SJCRH30 (cell line): ENCODE results near the gene PLA2G4A. TPM values are rescaled to one million over a fixed set of nuclear protein-coding genes. Genes with fewer than 3 reads are reported as not detected.

Source experiments
- DNase-seq, 2 experiments: peaks; one replicate each; pipeline ENCODE4 v3.0.0-alpha.2; 2015 to 2020
- H3K27ac ChIP-seq: fragments of 250-450 bp; sonication (Bioruptor Pico); 2 replicates; pipeline ENCODE4 v1.5.1; 2020; ENCODE audit warnings: mild to moderate bottlenecking, moderate library complexity
- H3K27me3 ChIP-seq: fragments of 250-450 bp; sonication (Bioruptor Pico); 2 replicates; pipeline ENCODE4 v1.5.1; 2020; ENCODE audit warnings: mild to moderate bottlenecking, moderate library complexity
- H3K36me3 ChIP-seq: fragments of 250-450 bp; sonication (Bioruptor Pico); 2 replicates; pipeline ENCODE4 v1.5.1; 2020; ENCODE audit warnings: mild to moderate bottlenecking, moderate library complexity
- H3K4me1 ChIP-seq: fragments of 250-450 bp; sonication (Bioruptor Pico); 2 replicates; pipeline ENCODE4 v1.5.1; 2020; ENCODE audit warnings: mild to moderate bottlenecking, moderate library complexity
- H3K4me3 ChIP-seq: fragments of 250-450 bp; sonication (Bioruptor Pico); 2 replicates; pipeline ENCODE4 v1.5.1; 2020; ENCODE audit warnings: mild to moderate bottlenecking, moderate library complexity
- H3K9me3 ChIP-seq: fragments of 250-450 bp; sonication (Bioruptor Pico); replicated peaks from 2 replicates; pipeline ENCODE4 v1.5.1; 2020; ENCODE audit warnings: mild to moderate bottlenecking, moderate library complexity
- total RNA-seq: library from RNA; depleted of rRNA; stranded (reverse); fragments of >200 nt; shearing (Covaris generic); gene quantifications from 2 replicates; pipeline ENCODE4 v1.2.3, GENCODE V29; 2014

Gene PLA2G4A
- total RNA-seq, 1 experiment from 2014 or later = not detected

DNA sequence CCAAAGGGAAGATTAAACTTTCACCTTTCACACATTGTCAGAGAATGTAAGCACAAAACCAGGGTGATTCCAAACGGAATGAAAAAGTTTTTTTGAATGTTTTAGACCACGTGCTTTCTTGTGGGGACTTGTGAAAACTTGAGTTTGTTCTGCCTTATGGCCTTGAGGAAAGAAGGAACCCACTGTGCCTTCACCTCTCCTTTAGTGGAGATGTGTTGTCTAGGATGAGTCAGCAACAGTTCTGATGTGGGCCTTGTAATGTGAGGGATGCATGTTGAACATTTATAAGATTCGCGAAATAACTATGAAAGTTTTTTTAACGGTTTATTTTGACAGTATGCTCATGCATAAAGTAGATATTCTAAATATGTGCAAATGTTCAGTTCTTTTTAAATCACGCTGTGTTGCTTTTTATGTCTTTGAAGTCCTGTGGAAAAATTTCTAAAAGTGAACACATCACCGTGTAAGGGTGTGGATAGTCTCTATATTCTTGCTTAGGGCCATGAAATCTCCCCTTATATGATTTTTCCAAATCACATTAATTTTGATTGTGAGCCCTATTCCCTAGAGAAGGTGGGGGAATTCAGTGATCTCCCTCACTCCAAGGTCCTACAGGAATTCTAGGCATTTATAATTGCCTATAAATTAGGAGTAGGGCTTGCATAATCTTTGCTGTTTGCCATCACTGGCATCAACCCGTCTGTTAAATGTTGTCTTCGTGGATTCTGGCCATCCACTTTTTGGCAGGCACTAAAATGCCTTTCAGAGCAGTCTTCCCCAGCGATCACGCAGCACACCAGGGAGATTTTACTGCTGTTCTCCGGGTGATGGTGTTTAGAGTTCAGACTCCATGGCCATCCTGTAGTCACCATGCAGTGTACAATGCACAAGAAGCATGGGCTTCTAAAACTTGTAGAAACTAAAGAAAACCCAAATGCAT, 47.4 kb downstream of the PLA2G4A start:
- H3K4me1 ChIP-seq = no peaks in the 10 kb centered on the region
- no peak for DNase-seq
- no peak overlapping the region for H3K27ac ChIP-seq

DNA sequence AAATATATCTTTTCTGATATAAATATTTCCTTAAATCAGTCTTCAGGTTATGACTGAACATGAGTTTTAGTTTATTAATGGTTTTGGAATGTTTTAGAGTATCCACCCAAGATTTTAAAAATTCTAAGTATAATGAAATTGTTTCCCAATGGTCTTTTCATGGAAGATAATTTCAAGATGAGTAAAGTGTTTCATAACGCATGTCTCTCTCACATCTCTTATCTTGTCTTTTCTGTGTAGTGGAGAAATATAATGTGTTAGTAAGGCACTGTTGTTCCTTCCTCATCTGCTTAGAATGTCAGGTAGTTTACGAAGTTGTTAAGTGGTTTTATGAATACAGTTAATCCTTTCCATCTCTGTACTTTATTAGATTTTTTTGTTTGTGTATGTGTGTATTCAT, 49.6 kb downstream of the PLA2G4A start:
- Histone ChIP-seq H3K27ac (no peak overlapping the region), H3K27me3 (no peaks in the 10 kb centered on the region), H3K4me3 (no peak overlapping the region), H3K36me3 (no peaks in the 10 kb centered on the region), H3K9me3 (no peaks in the 10 kb centered on the region), H3K4me1 (no peaks in the 10 kb centered on the region)
- DNase-seq = no peak

More for the DNA sequence above, 47.4 kb downstream of the PLA2G4A start:
- Histone ChIP-seq H3K36me3 (no peaks in the 10 kb centered on the region), H3K4me3 (no peak overlapping the region), H3K9me3 (no peaks in the 10 kb centered on the region), H3K27me3 (no peaks in the 10 kb centered on the region)

DNA sequence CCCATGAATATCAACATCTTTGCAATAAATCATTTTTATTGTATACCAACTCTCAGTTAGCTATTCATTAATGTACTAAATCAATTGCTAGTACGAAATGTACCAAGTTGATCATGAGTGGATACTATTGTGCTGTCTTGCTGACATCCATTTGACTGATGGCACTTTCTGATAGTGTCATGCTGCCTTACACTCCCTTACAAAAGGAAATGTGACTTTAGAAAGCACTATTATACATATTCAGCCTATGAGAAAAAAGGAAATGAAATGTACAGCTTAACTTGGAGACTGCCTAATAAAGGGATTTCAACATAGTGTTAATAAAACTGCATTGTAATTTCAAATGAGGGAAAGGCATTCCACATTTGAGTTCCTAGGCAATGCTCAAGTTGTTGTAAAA, 52.2 kb downstream of the PLA2G4A start:
- no peak for DNase-seq
- no peak overlapping the region for H3K27ac ChIP-seq
- no peaks in the 10 kb centered on the region for H3K27me3 ChIP-seq
- no peaks in the 10 kb centered on the region for H3K36me3 ChIP-seq
- no peaks in the 10 kb centered on the region for H3K9me3 ChIP-seq
- H3K4me1 ChIP-seq = no peaks in the 10 kb centered on the region
- no peak overlapping the region for H3K4me3 ChIP-seq

DNA sequence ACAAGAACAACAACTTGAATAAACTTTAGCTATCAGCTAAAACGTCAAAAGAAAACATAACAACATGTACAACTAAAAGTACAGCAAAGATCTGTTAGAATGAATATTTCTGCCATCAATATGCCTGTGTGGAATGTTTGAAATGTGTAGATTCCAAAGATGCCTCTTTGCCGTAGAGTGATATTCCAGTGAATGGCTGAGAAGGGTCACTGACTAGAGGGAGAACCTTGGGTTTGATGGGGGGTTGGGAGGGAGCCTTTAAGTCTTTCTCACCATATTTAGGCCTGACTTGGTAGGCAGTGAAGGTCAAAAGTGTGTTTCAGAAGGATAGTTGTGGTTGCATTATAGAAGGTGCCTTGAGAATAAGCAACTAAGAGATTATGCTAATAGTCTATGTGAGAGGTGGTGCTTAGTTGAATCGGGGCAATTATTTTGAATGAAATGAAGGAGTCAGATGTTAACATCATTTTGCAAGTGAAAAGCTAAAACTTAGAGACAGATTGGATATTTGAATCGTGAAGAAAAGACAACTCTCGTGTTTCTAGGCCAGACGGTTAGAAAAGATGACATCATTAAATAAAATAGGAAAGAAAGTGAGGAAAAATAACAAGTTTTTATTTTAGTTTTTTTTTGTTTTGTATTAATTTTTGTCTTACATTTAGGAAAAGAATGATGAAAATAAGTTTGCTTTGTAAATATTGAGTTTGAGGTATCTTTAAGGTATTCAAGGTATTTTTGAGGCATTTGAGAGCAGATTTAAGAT, 53.8 kb downstream of the PLA2G4A start:
- Histone ChIP-seq H3K9me3 (no peaks in the 10 kb centered on the region), H3K27me3 (no peaks in the 10 kb centered on the region), H3K4me1 (no peaks in the 10 kb centered on the region), H3K36me3 (no peaks in the 10 kb centered on the region), H3K4me3 (no peak overlapping the region), H3K27ac (no peak overlapping the region)
- DNase-seq = no peak

DNA sequence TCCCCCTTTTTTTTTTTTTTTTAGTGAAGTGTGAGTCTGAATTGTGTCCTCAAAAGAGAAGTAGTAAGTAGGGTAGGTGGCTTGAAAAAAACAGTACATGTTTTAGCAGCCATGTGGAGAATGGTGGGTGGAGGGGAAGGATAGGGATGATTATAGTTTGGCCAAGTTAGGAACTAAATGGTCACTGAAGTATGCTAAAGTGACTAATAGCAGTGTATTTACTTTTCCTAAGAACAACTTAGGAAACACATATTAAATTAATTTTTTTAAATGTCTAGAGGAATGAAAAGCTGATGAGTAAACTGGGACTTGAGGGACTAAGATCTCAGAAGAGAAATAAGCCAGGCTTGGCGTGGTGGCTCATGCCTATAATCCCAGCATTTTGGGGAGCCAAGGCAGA, 55.5 kb downstream of the PLA2G4A start:
- no peaks in the 10 kb centered on the region for H3K27me3 ChIP-seq
- no peak for DNase-seq
- no peak overlapping the region for H3K4me3 ChIP-seq
- no peak overlapping the region for H3K27ac ChIP-seq
- H3K9me3 ChIP-seq = no peaks in the 10 kb centered on the region
- H3K36me3 ChIP-seq = no peaks in the 10 kb centered on the region
- H3K4me1 ChIP-seq = no peaks in the 10 kb centered on the region

DNA sequence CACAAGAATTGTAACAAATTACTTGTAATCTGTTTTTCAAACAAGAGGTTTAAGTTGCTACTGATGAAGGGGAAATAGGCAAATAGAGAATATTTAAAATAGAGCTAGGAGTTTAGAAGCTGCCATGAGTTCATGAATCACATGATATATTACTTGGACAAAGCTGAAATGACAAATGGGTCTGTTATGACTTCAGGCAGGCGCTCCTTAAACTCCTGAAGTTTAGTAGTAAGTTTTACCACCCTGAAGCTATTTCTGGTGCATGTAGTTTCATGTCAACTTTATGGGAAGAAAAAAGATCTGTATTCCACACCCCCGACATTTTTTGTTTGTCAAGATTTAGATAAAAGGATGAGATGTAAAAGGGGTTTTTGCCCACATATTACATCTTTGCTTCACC, 58.5 kb downstream of the PLA2G4A start:
- H3K4me3 ChIP-seq = no peak overlapping the region
- H3K27me3 ChIP-seq = no peaks in the 10 kb centered on the region
- no peak for DNase-seq
- no peaks in the 10 kb centered on the region for H3K36me3 ChIP-seq
- no peaks in the 10 kb centered on the region for H3K9me3 ChIP-seq
- no peak overlapping the region for H3K27ac ChIP-seq
- H3K4me1 ChIP-seq = no peaks in the 10 kb centered on the region

DNA sequence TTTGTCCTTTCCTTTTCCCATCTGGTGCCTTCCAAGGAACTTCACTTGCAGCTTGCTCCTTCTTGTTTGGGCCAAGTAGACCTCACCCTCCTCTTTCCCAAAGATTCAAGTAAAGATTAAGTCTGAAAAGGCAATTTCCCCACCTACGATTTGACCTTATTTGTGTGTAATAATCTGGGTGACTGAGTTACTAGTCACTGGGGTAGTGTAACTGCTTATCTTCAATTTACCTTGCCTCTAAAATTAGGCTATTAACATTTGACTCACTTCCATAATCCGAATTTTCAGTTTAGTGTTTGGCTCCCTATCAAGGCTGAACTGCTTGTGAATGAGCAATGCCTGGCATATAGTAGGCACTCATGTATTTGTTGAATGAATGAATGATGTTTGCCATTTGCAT, 59.6 kb downstream of the PLA2G4A start:
- H3K9me3 ChIP-seq = no peaks in the 10 kb centered on the region
- DNase-seq = no peak
- H3K27ac ChIP-seq = no peak overlapping the region
- no peaks in the 10 kb centered on the region for H3K4me1 ChIP-seq
- H3K27me3 ChIP-seq = no peaks in the 10 kb centered on the region
- H3K36me3 ChIP-seq = no peaks in the 10 kb centered on the region
- H3K4me3 ChIP-seq = no peak overlapping the region

DNA sequence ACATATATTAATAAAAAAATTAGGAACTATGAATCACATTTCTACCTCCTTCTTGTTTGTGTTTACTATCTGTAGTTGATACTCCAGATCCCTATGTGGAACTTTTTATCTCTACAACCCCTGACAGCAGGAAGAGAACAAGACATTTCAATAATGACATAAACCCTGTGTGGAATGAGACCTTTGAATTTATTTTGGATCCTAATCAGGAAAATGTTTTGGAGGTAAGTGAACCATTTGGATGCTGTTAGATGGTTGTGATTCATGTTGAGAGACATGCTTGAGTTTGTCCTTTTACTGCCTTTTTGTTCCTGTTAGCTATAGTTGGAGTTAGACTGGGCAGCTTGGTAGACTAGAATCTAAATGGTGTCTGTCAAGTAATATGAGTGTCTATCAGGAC, 64.2 kb downstream of the PLA2G4A start:
- DNase-seq = no peak
- Histone ChIP-seq H3K4me3 (no peak overlapping the region), H3K27me3 (no peaks in the 10 kb centered on the region), H3K27ac (no peak overlapping the region), H3K4me1 (no peaks in the 10 kb centered on the region), H3K9me3 (no peaks in the 10 kb centered on the region), H3K36me3 (no peaks in the 10 kb centered on the region)

DNA sequence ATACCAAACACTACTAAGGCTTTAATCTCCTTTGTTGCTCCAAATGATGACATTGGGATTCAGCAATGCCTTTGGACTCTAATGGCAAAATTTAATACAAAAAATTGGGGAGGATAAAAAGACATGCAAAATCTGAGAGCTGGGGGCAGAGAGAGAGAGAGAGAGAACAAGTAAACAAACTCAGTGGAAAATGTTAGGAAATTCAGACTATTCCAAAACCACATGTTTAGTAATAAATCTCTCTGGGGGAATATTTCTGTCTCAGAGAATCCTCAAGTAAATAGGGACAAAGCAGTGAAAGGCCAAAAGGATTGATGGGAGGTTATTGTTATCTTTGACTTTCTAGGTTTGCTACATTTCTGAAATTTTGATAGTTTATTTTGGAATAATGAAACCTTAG, 65.7 kb downstream of the PLA2G4A start:
- DNase-seq = no peak
- no peaks in the 10 kb centered on the region for H3K36me3 ChIP-seq
- H3K27me3 ChIP-seq = no peaks in the 10 kb centered on the region
- no peak overlapping the region for H3K27ac ChIP-seq
- H3K4me3 ChIP-seq = no peak overlapping the region
- H3K4me1 ChIP-seq = no peaks in the 10 kb centered on the region
- no peaks in the 10 kb centered on the region for H3K9me3 ChIP-seq

DNA sequence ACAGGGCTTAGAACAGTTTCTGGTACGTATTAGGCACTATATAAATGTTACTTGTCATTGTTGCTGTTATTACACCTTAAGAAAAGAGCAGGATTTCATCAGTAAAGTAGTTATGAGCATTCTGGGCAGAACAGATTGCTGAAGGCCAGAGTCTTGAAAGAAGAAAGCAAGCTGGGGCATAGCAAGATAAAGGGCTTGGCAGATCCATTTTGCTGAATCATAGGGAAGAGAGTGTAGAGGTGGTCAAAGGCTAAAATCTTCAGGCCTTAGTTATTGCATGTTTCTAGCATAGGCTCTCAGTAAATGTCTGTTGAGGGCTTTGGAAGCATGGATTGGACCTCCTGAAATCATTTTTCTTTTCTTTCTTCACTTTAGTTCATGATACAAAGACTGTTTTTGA, 67.5 kb downstream of the PLA2G4A start:
- Histone ChIP-seq H3K36me3 (no peaks in the 10 kb centered on the region), H3K9me3 (no peaks in the 10 kb centered on the region), H3K27me3 (no peaks in the 10 kb centered on the region), H3K27ac (no peak overlapping the region), H3K4me3 (no peak overlapping the region), H3K4me1 (no peaks in the 10 kb centered on the region)
- no peak for DNase-seq

DNA sequence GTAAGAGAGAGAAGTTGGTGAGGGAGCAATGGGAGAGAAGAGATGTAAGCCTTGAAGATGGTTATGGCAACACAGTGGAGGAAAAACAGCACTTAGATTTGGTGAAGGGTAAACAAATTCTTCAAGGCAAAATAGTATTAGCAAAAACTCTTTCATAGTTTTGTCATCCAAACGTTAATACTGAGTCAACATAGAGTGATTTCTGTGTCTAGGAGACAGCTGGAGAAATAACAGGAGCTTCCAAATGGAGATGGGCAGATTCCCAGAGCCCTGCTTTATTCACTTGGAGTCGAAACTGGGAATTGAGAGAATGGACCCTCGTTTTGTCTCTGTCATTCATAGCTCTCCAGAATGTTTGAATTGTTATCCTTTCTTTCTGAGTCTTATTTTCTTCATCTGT, 68.3 kb downstream of the PLA2G4A start:
- no peaks in the 10 kb centered on the region for H3K9me3 ChIP-seq
- H3K4me1 ChIP-seq = no peaks in the 10 kb centered on the region
- H3K27ac ChIP-seq = no peak overlapping the region
- no peak overlapping the region for H3K4me3 ChIP-seq
- no peak for DNase-seq
- H3K27me3 ChIP-seq = no peaks in the 10 kb centered on the region
- no peaks in the 10 kb centered on the region for H3K36me3 ChIP-seq

DNA sequence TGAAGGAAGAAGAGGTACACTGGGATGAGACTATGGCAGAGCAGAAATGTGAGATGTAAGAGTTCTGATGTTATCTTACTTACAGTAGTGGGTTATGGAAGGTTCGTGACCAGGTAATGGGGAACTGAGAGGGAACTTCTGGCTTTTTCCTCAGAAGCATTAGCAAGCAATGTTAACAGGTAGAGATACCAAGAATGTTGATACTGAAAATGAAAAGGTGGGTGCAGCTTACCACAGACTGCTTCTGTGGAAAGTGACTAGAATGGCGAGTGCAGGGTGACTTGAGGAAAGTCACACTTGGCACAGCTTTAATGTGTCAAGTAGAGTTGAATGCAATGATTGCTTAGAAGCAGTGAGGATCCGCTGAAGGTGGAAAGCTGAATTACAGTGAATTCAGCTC, 70.8 kb downstream of the PLA2G4A start:
- Histone ChIP-seq H3K4me1 (no peaks in the 10 kb centered on the region), H3K27ac (no peak overlapping the region), H3K4me3 (no peak overlapping the region), H3K9me3 (no peaks in the 10 kb centered on the region), H3K36me3 (no peaks in the 10 kb centered on the region), H3K27me3 (no peaks in the 10 kb centered on the region)
- no peak for DNase-seq

DNA sequence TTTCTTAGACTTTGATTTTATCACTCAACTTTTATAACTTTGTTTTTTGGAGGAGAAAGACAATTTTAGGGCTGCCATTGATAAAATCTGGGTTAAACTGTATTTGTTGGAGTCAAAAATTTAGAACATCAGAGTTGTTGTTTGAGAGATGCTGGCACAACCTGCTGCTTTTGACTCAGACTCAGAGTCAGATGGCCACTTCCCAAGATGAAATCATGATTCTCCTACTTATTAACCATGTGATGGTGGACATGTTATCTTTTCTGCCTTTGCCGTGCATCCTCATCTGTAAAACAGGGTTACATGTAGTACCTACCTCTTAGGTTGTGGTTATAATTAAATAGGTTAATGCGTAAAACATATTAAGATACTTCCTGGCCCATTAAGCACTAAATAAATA, 71.2 kb downstream of the PLA2G4A start:
- DNase-seq = no peak
- Histone ChIP-seq H3K36me3 (no peaks in the 10 kb centered on the region), H3K4me1 (no peaks in the 10 kb centered on the region), H3K27ac (no peak overlapping the region), H3K9me3 (no peaks in the 10 kb centered on the region), H3K27me3 (no peaks in the 10 kb centered on the region), H3K4me3 (no peak overlapping the region)

DNA sequence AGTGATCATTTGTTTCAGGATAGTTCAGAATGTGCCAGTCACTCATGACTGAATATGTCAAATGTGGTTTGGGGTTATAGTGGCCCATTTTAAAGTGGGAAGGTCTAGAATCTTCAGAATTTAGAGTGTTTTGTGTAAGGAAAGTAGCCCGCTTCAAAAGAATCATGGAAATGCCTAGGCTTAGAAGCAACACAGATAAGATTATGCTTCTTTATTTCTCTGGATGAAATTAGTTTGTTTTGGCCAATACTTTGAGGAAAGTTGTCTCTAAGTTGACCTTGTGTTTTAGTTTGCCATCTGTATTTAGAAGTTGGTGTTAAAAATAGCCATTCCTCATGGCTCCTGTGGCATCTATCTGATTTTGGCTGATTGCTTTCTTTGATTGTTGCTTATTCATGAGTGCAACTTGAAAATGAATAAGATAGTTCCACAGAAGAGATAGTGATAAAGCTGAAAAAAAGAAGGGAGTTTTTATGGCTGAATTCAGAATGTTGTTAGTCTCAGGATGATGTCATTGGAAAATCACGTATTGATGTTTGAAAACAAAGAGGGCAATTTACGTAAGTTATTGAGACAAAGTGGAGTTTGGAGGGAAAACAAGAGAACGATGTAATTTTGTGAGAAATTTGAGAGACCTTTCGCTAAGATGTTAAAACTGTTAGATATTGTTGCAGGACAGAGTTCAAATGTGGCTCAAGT, 71.9 kb downstream of the PLA2G4A start:
- H3K4me1 ChIP-seq = no peaks in the 10 kb centered on the region
- no peaks in the 10 kb centered on the region for H3K9me3 ChIP-seq
- H3K36me3 ChIP-seq = no peaks in the 10 kb centered on the region
- H3K27me3 ChIP-seq = no peaks in the 10 kb centered on the region
- no peak overlapping the region for H3K4me3 ChIP-seq
- no peak for DNase-seq
- H3K27ac ChIP-seq = no peak overlapping the region

DNA sequence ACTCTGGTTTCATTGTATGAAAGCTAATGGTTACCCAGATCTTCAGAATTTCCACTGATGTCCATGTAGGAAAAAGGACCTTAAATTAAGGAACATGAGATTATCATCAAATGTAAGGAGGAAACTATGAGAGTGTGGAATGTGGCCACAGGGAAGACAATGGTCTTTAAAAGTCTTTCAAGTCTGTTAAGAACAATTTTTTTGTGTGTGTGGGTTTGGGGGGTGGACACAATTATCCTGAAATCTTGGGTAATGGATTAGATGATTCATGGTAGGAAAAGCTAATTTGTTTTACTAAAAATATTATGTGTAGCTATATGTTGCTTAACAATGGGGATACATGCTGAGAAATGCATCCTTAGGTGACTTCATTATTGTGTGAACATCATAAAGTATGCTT, 72.9 kb downstream of the PLA2G4A start:
- H3K9me3 ChIP-seq = no peaks in the 10 kb centered on the region
- no peaks in the 10 kb centered on the region for H3K27me3 ChIP-seq
- no peak overlapping the region for H3K27ac ChIP-seq
- no peaks in the 10 kb centered on the region for H3K36me3 ChIP-seq
- no peaks in the 10 kb centered on the region for H3K4me1 ChIP-seq
- no peak for DNase-seq
- no peak overlapping the region for H3K4me3 ChIP-seq
